Skeletal muscle tissue (tissue), 4 donors: ENCODE measurements around the gene UBASH3B. TPM values are rescaled to one million over a fixed set of nuclear protein-coding genes. Genes with fewer than 3 reads are reported as not detected.
"Not testable (repeated sequence)": the region's sequence is repeated elsewhere in the genome, so short reads cannot be mapped to it uniquely, and the experiment has no call there.

ENCODE experiments used
- H3K27ac ChIP-seq: one replicate; pipeline ENCODE4 v1.7.0; 2013; ENCODE audit warnings: mild to moderate bottlenecking, low read depth, low read length, inconsistent platforms
- H3K27me3 ChIP-seq, 3 donors: one replicate each; pipeline ENCODE4 v1.7.0; 2013; ENCODE audit warnings: low read length in 3 of 3; ENCODE audit not compliant: control insufficient read depth in 3 of 3, insufficient read depth in 3 of 3
- H3K36me3 ChIP-seq, 3 donors: one replicate each; pipeline ENCODE4 v1.7.0; 2013; ENCODE audit warnings: low read length in 3 of 3; ENCODE audit not compliant: control insufficient read depth in 3 of 3, insufficient read depth in 3 of 3
- H3K4me1 ChIP-seq, 3 donors: one replicate each; pipeline ENCODE4 v1.7.0; 2013; ENCODE audit warnings: low read length in 3 of 3, mild to moderate bottlenecking in 3 of 3; ENCODE audit not compliant: control insufficient read depth in 3 of 3, insufficient read depth in 3 of 3
- H3K4me3 ChIP-seq, 3 donors: one replicate each; pipeline ENCODE4 v1.7.0; 2013; ENCODE audit warnings: low read length in 3 of 3
- H3K9ac ChIP-seq, 3 donors: one replicate each; pipeline ENCODE4 v1.7.0; 2013; ENCODE audit warnings: low read length in 3 of 3, mild to moderate bottlenecking in 3 of 3, moderate library complexity in 2 of 3, low read depth in 1 of 3
- H3K9me3 ChIP-seq, 3 donors: one replicate each; pipeline ENCODE4 v1.7.0; 2013; ENCODE audit warnings: low read length in 3 of 3; ENCODE audit not compliant: control insufficient read depth in 3 of 3
- total RNA-seq: library from RNA; depleted of rRNA; stranded (reverse); fragments of >200 nt; gene quantifications from one replicate; pipeline ENCODE4 v1.2.3, GENCODE V29; 2014
- donor health status: Osteomylitis.

UBASH3B gene, protein sequence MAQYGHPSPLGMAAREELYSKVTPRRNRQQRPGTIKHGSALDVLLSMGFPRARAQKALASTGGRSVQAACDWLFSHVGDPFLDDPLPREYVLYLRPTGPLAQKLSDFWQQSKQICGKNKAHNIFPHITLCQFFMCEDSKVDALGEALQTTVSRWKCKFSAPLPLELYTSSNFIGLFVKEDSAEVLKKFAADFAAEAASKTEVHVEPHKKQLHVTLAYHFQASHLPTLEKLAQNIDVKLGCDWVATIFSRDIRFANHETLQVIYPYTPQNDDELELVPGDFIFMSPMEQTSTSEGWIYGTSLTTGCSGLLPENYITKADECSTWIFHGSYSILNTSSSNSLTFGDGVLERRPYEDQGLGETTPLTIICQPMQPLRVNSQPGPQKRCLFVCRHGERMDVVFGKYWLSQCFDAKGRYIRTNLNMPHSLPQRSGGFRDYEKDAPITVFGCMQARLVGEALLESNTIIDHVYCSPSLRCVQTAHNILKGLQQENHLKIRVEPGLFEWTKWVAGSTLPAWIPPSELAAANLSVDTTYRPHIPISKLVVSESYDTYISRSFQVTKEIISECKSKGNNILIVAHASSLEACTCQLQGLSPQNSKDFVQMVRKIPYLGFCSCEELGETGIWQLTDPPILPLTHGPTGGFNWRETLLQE
- total RNA-seq: 4.2 TPM

DNA sequence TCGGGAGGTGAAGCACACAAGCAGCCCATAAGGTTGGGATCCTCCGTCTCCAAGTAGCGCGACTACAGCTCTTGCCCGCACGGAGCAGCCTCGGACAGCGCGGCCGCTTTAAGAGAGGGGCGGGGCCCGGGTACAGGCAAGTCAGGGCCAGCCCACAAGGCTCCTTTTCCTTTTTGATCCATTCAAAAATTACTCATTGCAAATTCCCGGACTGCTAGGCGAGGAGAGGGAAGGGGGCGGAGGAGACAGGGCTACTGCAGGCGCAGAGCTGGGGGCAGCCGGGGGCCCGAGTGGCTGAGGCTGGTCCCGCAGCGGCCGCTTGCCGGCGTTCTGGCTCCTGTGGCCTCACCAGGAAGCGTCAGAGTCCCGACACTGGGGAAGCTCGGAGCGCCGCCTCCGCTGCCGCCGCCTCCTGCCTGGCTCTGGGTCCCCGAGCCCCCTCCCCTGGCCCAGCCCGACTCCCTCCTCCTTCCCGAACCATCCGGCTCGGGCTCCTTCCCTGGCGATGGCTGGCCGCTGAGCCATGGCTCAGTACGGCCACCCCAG, at the start of gene UBASH3B:
Gene UBASH3B, plus strand, starts transcription at position 196 of the 546 bp plus-strand sequence. Its CDS starts 328 bp downstream, at position 524.
- Histone ChIP-seq H3K9ac (peak within 1 kb of the TSS; percentile 68 to 81 (median 69)), H3K27ac (peak within 1 kb of the TSS; percentile 79), H3K4me3 (peak within 1 kb of the TSS; percentile 76 to 80 (median 79)), H3K27me3 (peaks cover 0 to 10% (median 9%) of the 10 kb centered on the region in 3 donors), H3K4me1 (peaks cover 10 to 22% (median 17%) of the 10 kb centered on the region in 3 donors), H3K9me3 (no peaks in the 10 kb centered on the region), H3K36me3 (no peaks in the 10 kb centered on the region)

DNA sequence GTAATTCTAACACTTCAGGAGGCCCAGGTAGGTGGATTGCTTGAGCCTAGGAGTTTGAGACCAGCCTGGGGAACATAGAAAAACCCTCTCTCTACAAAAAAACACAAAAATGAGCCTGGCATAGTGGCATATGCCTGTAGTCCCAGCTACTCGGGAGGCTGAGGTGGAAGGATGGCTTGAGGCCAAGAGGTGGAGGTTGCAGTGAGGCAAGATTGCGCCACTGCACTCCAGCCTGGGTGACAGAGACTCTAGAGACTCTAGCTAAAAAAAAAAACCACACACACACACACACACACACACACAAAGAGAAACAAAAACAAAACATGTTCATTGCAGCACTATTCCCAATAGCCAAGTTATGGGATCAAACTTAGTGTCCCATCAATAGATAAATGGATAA, 48.4 kb upstream of the UBASH3B start:
- H3K9me3 ChIP-seq, H3K4me1 ChIP-seq, H3K9ac ChIP-seq, H3K27me3 ChIP-seq, H3K36me3 ChIP-seq, H3K27ac ChIP-seq, H3K4me3 ChIP-seq: not testable (repeated sequence)

DNA sequence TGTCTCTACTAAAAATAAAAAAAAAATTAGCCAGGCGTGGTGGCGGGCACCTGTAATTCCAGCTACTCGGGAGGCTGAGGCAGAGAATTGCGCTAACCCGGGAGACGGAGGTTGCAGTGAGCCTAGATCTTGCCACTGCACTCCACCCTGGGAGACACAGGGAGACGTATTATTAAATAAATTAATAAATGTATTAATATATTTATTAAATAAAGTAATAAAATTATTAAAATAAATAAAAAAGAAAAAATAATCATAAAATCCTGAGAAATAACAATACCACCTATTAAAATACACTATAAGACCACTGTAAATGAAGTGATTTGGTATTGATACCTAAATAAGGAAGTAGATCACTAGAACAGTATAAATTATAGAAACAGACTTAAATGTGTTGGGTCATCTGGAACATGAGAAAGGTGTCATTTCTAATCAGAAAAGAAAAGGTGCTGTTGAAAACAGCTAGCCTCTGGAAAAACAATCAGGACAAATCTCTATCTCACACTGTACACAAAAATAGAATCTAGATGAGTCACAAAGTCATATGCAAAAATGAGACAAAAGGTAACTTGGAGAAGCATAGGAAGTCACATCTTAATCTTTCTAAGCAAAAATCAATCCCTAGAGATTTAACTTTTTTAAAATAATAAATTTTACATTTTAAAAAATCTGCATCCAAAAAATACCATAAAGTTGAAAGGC, 43.2 kb upstream of the UBASH3B start:
- no peak overlapping the region for H3K9ac ChIP-seq
- H3K9me3 ChIP-seq: no peaks in the 10 kb centered on the region
- H3K4me3 ChIP-seq: no peak overlapping the region
- no peak overlapping the region for H3K27ac ChIP-seq
- no peaks in the 10 kb centered on the region for H3K36me3 ChIP-seq
- no peaks in the 10 kb centered on the region for H3K27me3 ChIP-seq
- H3K4me1 ChIP-seq: no peaks in the 10 kb centered on the region

DNA sequence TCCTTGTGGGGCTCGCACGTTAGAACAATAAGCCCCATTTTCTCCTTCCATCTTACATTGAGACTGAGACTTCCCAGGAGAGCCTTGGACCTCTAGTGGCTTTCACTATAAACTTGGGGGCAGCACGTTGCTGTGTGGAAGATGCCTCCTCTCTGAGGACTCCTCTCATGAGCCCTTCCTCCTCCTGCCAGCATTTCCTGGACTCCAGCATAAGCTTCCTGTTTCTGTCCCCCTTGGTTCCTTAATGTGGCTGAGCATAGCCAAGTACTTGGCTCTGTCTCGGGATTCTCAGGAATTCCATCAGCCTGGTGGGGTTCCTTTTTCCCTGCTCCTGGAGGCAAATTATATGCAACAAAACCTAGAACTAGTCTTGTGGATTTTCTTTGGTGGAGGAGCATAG, 38.8 kb upstream of the UBASH3B start:
- Histone ChIP-seq H3K27ac (no peak overlapping the region), H3K9ac (no peak overlapping the region), H3K9me3 (no peaks in the 10 kb centered on the region), H3K27me3 (no peaks in the 10 kb centered on the region), H3K4me3 (no peak overlapping the region), H3K4me1 (no peaks in the 10 kb centered on the region), H3K36me3 (no peaks in the 10 kb centered on the region)

DNA sequence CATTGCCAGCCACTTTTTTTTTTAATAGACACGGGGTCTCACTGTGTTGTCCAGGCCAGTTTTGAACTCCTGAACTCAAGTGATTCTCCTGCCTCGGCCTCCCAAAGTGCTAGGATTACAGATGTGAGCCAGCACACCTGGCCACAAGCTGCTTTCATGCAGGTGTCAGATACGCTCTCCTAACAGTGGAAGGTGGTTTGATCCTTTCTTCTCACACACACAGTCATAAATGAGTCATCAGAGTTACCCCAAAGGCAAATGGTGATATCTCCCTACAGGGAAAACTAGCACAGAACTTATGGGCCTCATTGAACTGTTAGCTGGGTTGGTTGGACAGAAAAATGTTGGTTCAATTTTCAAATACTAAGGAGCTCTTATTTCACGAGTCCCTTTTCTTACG, 38.2 kb upstream of the UBASH3B start:
- no peaks in the 10 kb centered on the region for H3K9me3 ChIP-seq
- no peaks in the 10 kb centered on the region for H3K4me1 ChIP-seq
- H3K9ac ChIP-seq: no peak overlapping the region
- no peak overlapping the region for H3K4me3 ChIP-seq
- no peak overlapping the region for H3K27ac ChIP-seq
- no peaks in the 10 kb centered on the region for H3K36me3 ChIP-seq
- no peaks in the 10 kb centered on the region for H3K27me3 ChIP-seq

DNA sequence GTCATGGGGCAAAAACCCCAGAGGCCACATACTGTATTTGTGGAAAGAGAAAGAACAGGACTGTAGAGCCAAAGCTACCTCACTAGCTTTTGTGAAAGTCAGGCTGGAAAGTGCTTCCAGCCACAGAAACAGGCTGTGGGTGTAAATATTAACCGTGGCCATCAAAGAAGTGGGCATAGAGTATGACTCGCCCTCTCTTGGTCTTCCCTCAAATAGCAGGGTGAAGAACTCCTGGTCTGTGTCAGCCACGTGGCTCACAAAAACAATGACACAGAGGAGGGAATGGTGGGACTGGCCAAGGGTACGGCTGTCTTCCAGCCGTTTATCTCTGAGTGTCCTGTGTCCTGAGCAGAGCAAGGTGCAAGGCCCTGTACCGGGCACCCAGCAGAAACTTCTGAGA, 37.6 kb upstream of the UBASH3B start:
- H3K27me3 ChIP-seq: no peaks in the 10 kb centered on the region
- no peak overlapping the region for H3K4me3 ChIP-seq
- no peak overlapping the region for H3K9ac ChIP-seq
- no peaks in the 10 kb centered on the region for H3K4me1 ChIP-seq
- no peak overlapping the region for H3K27ac ChIP-seq
- no peaks in the 10 kb centered on the region for H3K36me3 ChIP-seq
- no peaks in the 10 kb centered on the region for H3K9me3 ChIP-seq

DNA sequence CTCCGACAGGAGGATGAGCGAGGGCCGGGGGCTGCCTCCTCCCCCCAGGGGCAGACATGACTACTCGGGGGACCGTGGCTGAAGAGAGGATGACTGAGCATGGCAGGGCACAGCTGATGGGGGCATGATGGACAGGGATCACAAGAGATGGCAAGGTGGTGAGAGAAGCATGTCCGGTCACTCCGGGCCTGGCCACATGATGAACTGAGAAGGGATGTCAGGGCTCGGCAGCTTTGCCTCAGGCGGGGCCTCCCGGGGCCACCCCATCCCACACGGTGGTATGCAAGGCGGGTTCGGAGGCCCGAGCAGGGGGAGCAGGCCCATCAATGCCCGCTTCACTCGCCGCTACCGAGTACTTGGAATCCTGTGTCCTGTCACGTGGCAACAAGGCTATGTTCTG, 36.6 kb upstream of the UBASH3B start:
- no peaks in the 10 kb centered on the region for H3K9me3 ChIP-seq
- H3K4me1 ChIP-seq: no peaks in the 10 kb centered on the region
- no peak overlapping the region for H3K9ac ChIP-seq
- no peaks in the 10 kb centered on the region for H3K36me3 ChIP-seq
- H3K27me3 ChIP-seq: no peaks in the 10 kb centered on the region
- H3K27ac ChIP-seq: no peak overlapping the region
- H3K4me3 ChIP-seq: no peak overlapping the region

DNA sequence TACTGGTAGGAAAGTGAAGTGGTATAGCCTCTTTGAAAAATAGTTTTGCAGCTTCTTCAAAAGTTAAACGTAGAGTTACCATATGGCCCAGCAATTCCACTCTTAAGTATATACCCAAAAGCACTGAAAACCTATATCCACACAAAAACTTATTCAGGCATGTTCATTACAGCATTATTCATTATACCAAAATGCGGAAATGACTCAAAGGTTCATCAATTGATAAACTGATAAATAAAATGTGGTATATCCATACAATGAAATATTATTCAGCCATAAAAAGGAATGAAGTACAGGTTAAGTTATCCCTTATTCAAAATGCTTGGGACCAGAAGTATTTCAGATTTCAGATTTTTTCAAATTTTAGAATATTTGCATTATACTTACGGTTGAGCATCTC, 35.8 kb upstream of the UBASH3B start:
- Histone ChIP-seq H3K9me3 (no peaks in the 10 kb centered on the region), H3K4me1 (no peaks in the 10 kb centered on the region), H3K27me3 (no peaks in the 10 kb centered on the region), H3K9ac (no peak overlapping the region), H3K27ac (no peak overlapping the region), H3K4me3 (no peak overlapping the region), H3K36me3 (no peaks in the 10 kb centered on the region)

DNA sequence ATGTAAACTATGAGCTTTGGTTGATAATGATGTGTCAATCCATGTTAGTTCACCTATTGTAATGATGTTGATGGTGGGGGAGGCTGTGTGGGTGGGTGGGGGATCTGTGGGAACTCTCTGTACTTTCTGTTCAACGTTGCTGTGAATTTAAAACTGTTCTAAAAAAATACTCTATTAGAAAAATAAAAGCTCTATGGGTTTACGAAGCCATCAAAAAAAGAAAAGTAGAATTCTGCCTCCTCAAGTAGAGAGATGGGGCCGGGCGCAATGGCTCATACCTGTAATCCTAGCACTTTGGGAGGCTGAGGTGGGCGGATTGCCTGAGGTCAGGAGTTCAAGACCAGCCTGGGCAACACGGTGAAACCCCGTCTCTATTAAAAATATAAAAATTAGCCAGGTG, 30.0 kb upstream of the UBASH3B start:
- not testable (repeated sequence) for H3K27me3 ChIP-seq, H3K27ac ChIP-seq, H3K36me3 ChIP-seq, H3K9ac ChIP-seq, H3K4me1 ChIP-seq, H3K9me3 ChIP-seq, H3K4me3 ChIP-seq
